HepG2 (cell line): ENCODE results near the gene SMIM36. TPM values are rescaled to one million over a fixed set of nuclear protein-coding genes. Genes with fewer than 3 reads are reported as not detected.

ENCODE experiments used
- ELF4 ChIP-seq: sonication (generic); formaldehyde crosslinking; IDR thresholded peaks from 2 replicates; pipeline ENCODE4 v1.5.0; 2020; ENCODE audit warnings: missing genetic modification reagents, mild to moderate bottlenecking, moderate library complexity, borderline replicate concordance
- GATAD1 ChIP-seq: IDR thresholded peaks from 2 replicates; pipeline ENCODE4 v1.6.1; 2016; ENCODE audit warnings: missing genetic modification reagents, missing compliant biosample characterization
- GTF3A ChIP-seq: sonication (generic); formaldehyde crosslinking; conservative IDR thresholded peaks from 2 replicates; pipeline ENCODE4 v1.4.0; 2020; ENCODE audit warnings: mild to moderate bottlenecking, missing genetic modification reagents
- IRF2 ChIP-seq: IDR thresholded peaks from 2 replicates; pipeline ENCODE4 v1.6.1; 2018; ENCODE audit warnings: missing genetic modification reagents, missing compliant biosample characterization
- MEF2D ChIP-seq: sonication (generic); formaldehyde crosslinking; IDR thresholded peaks from 2 replicates; pipeline ENCODE4 v1.5.1; 2020; ENCODE audit warnings: mild to moderate bottlenecking, missing genetic modification reagents
- NFE2L1 ChIP-seq: sonication (generic); formaldehyde crosslinking; IDR thresholded peaks from 2 replicates; pipeline ENCODE4 v1.4.0; 2020; ENCODE audit warnings: missing genetic modification reagents, mild to moderate bottlenecking, borderline replicate concordance
- NKX3-1 ChIP-seq: sonication (generic); formaldehyde crosslinking; IDR thresholded peaks from 2 replicates; pipeline ENCODE4 v1.5.0; 2020; ENCODE audit warnings: missing genetic modification reagents
- NPAS2 ChIP-seq: sonication (generic); formaldehyde crosslinking; IDR thresholded peaks from 2 replicates; pipeline ENCODE4 v1.8.0; 2022; ENCODE audit warnings: mild to moderate bottlenecking, missing genetic modification reagents, borderline replicate concordance
- PITX1 ChIP-seq: sonication (generic); formaldehyde crosslinking; IDR thresholded peaks from 2 replicates; pipeline ENCODE4 v1.5.1; 2020; ENCODE audit warnings: mild to moderate bottlenecking, missing genetic modification reagents
- SIX4 ChIP-seq: sonication (generic); formaldehyde crosslinking; IDR thresholded peaks from 2 replicates; pipeline ENCODE4 v1.4.0; 2020; ENCODE audit warnings: missing genetic modification reagents
- TAF15 ChIP-seq: fragments of 200-400 bp; formaldehyde crosslinking; IDR thresholded peaks from one replicate; pipeline ENCODE4 v1.6.1; 2018; ENCODE audit warnings: mild to moderate bottlenecking, low read depth, low read length; ENCODE audit not compliant: poor library complexity, severe bottlenecking
- ZFP36 ChIP-seq: fragments of 150-350 bp; IDR thresholded peaks from 2 replicates; pipeline ENCODE4 v1.6.1; 2018; ENCODE audit warnings: borderline replicate concordance, low read length, low read depth; ENCODE audit not compliant: partially characterized antibody
- ZNF205 ChIP-seq: IDR thresholded peaks from 2 replicates; pipeline ENCODE4 v1.6.1; 2018; ENCODE audit warnings: missing biosample characterization, missing genetic modification reagents
- ZNF34 ChIP-seq: sonication (generic); formaldehyde crosslinking; IDR thresholded peaks from 2 replicates; pipeline ENCODE4 v1.4.0; 2020; ENCODE audit warnings: mild to moderate bottlenecking, missing genetic modification reagents, borderline replicate concordance
- ZNF670 ChIP-seq: sonication (generic); formaldehyde crosslinking; IDR thresholded peaks from 2 replicates; pipeline ENCODE4 v1.8.0; 2022; ENCODE audit warnings: mild to moderate bottlenecking, missing genetic modification reagents, borderline replicate concordance
- ZNF839 ChIP-seq: sonication (generic); formaldehyde crosslinking; IDR thresholded peaks from 2 replicates; pipeline ENCODE4 v1.4.0; 2020; ENCODE audit warnings: missing genetic modification reagents, mild to moderate bottlenecking, borderline replicate concordance
- polyA plus RNA-seq, 8 experiments: library from polyadenylated mRNA; depleted of rRNA in 3 of 8; stranded (reverse) in 7 of 8; unstranded in 1 of 8; fragments of >200 nt; fragmentation: Illumina TruSeq in 4 of 8; extraction: Trizol in 4 of 8; gene quantifications; 2 replicates each; pipeline versions ENCODE4 v1.2.1 to v1.2.3, GENCODE V29; 2011 to 2016; ENCODE audit warnings: low read depth in 4 of 8, missing spikeins in 1 of 8, mixed read lengths in 1 of 8; ENCODE audit not compliant: insufficient read depth in 1 of 8
- total RNA-seq, 5 experiments: library from RNA; depleted of rRNA; stranded (reverse); fragments of >200 nt; fragmentation: Illumina TruSeq; extraction: Trizol; gene quantifications; 2 replicates each; pipeline ENCODE4 v1.2.3, GENCODE V29; 2016; ENCODE audit warnings: low read depth in 1 of 5
- TF ChIP-seq, protein P1 (sequence below): sonication (generic); formaldehyde crosslinking; IDR thresholded peaks from 2 replicates; pipeline ENCODE4 v1.5.1; 2020; ENCODE audit warnings: mild to moderate bottlenecking, missing genetic modification reagents, borderline replicate concordance
- TF ChIP-seq, protein P2 (sequence below): sonication (generic); formaldehyde crosslinking; IDR thresholded peaks from 2 replicates; pipeline ENCODE4 v1.8.0; 2022; ENCODE audit warnings: mild to moderate bottlenecking, missing genetic modification reagents
- TF ChIP-seq, protein P3 (sequence below): sonication (generic); formaldehyde crosslinking; IDR thresholded peaks from 2 replicates; pipeline ENCODE4 v1.4.0; 2020; ENCODE audit warnings: mild to moderate bottlenecking, missing genetic modification reagents
- TF ChIP-seq, protein P4 (sequence below): sonication (generic); formaldehyde crosslinking; conservative IDR thresholded peaks from 2 replicates; pipeline ENCODE4 v1.4.0; 2020; ENCODE audit warnings: missing genetic modification reagents

SMIM36 gene
- total and polyA plus RNA-seq, 2 of the 13 experiments (the other 11 are each of a cell fraction or from before 2014, with no cell fraction given) = not detected

DNA sequence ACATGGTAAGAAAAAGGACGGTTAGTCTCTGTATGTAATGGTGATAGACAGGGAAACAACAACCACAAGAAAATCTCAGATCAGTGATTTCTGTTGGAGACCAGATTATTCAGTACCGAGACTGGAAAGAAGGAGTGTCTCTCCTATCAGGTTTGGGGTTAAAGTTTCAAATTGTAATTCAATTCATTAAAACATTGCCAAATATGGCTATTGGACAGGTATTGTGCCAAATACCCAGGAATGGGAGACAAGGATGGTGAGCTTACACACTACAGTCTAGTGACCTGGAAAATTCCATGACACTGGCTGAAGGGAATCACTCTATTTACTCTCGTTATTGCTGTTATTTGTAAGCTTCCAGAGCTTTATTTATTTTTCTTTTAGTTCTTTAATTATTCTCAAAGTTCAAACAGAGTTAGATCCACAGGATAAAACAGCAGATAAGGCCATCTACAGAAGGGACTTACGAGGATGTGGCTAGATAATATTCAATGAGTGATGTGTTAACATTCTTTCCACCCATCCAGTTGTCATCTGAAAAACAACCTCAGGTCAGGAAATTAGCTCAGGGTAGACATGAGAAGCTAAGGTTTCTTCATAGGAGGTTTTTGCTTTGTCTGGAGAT lies 64.6 kb downstream of the SMIM36 start (continued):
- TF ChIP-seq, protein P1, sequence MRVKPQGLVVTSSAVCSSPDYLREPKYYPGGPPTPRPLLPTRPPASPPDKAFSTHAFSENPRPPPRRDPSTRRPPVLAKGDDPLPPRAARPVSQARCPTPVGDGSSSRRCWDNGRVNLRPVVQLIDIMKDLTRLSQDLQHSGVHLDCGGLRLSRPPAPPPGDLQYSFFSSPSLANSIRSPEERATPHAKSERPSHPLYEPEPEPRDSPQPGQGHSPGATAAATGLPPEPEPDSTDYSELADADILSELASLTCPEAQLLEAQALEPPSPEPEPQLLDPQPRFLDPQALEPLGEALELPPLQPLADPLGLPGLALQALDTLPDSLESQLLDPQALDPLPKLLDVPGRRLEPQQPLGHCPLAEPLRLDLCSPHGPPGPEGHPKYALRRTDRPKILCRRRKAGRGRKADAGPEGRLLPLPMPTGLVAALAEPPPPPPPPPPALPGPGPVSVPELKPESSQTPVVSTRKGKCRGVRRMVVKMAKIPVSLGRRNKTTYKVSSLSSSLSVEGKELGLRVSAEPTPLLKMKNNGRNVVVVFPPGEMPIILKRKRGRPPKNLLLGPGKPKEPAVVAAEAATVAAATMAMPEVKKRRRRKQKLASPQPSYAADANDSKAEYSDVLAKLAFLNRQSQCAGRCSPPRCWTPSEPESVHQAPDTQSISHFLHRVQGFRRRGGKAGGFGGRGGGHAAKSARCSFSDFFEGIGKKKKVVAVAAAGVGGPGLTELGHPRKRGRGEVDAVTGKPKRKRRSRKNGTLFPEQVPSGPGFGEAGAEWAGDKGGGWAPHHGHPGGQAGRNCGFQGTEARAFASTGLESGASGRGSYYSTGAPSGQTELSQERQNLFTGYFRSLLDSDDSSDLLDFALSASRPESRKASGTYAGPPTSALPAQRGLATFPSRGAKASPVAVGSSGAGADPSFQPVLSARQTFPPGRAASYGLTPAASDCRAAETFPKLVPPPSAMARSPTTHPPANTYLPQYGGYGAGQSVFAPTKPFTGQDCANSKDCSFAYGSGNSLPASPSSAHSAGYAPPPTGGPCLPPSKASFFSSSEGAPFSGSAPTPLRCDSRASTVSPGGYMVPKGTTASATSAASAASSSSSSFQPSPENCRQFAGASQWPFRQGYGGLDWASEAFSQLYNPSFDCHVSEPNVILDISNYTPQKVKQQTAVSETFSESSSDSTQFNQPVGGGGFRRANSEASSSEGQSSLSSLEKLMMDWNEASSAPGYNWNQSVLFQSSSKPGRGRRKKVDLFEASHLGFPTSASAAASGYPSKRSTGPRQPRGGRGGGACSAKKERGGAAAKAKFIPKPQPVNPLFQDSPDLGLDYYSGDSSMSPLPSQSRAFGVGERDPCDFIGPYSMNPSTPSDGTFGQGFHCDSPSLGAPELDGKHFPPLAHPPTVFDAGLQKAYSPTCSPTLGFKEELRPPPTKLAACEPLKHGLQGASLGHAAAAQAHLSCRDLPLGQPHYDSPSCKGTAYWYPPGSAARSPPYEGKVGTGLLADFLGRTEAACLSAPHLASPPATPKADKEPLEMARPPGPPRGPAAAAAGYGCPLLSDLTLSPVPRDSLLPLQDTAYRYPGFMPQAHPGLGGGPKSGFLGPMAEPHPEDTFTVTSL (CRISPR knock-in tag) = peak; percentile 98
- TF ChIP-seq ZNF205 (peak; percentile 76), ZNF670 (CRISPR knock-in tag) (0 out of 2 replicates have a peak, but pooled peaks have one; percentile 59), NPAS2 (CRISPR knock-in tag) (no peak), ZNF34 (CRISPR knock-in tag) (peak; percentile 43; the same call in 1 of the 2 replicates), MEF2D (CRISPR knock-in tag) (peak; percentile 91), PITX1 (peak; percentile 92), ZFP36 (peak; percentile 59), ELF4 (CRISPR knock-in tag) (peak; percentile 78; the same call in 1 of the 2 replicates), ZNF839 (CRISPR knock-in tag) (no peak), IRF2 (CRISPR knock-in tag) (peak; percentile 73), GTF3A (CRISPR knock-in tag) (0 out of 2 replicates have a peak, but pooled peaks have one; percentile 80), NKX3-1 (CRISPR knock-in tag) (peak; percentile 92), NFE2L1 (CRISPR knock-in tag) (no peak), SIX4 (CRISPR knock-in tag) (peak; percentile 72), TAF15 (no peak), GATAD1 (peak; percentile 48; the same call in 1 of the 2 replicates)
- TF ChIP-seq, protein P2, sequence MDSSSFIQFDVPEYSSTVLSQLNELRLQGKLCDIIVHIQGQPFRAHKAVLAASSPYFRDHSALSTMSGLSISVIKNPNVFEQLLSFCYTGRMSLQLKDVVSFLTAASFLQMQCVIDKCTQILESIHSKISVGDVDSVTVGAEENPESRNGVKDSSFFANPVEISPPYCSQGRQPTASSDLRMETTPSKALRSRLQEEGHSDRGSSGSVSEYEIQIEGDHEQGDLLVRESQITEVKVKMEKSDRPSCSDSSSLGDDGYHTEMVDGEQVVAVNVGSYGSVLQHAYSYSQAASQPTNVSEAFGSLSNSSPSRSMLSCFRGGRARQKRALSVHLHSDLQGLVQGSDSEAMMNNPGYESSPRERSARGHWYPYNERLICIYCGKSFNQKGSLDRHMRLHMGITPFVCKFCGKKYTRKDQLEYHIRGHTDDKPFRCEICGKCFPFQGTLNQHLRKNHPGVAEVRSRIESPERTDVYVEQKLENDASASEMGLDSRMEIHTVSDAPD (CRISPR knock-in tag) = peak; percentile 97
- TF ChIP-seq, protein P3, sequence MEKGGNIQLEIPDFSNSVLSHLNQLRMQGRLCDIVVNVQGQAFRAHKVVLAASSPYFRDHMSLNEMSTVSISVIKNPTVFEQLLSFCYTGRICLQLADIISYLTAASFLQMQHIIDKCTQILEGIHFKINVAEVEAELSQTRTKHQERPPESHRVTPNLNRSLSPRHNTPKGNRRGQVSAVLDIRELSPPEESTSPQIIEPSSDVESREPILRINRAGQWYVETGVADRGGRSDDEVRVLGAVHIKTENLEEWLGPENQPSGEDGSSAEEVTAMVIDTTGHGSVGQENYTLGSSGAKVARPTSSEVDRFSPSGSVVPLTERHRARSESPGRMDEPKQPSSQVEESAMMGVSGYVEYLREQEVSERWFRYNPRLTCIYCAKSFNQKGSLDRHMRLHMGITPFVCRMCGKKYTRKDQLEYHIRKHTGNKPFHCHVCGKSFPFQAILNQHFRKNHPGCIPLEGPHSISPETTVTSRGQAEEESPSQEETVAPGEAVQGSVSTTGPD (CRISPR knock-in tag) = peak; percentile 94
- TF ChIP-seq, protein P4, sequence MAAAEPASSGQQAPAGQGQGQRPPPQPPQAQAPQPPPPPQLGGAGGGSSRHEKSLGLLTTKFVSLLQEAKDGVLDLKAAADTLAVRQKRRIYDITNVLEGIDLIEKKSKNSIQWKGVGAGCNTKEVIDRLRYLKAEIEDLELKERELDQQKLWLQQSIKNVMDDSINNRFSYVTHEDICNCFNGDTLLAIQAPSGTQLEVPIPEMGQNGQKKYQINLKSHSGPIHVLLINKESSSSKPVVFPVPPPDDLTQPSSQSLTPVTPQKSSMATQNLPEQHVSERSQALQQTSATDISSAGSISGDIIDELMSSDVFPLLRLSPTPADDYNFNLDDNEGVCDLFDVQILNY (CRISPR knock-in tag) = no peak
